LNCaP clone FGC (cell line): ENCODE measurements around the gene ASCL1.

Source experiments
- DNase-seq: peaks from one replicate; pipeline ENCODE4 v3.0.0-alpha.2; 2011; ENCODE audit warnings: low read depth
- H3K4me3 ChIP-seq: 2 replicates; pipeline ENCODE4 v1.5.1; 2011; ENCODE audit warnings: mild to moderate bottlenecking, low read depth, low read length, control low read depth
- TF ChIP-seq, protein P1 (sequence below): IDR thresholded peaks from 2 replicates; pipeline ENCODE4 v1.5.1; 2012; ENCODE audit warnings: mild to moderate bottlenecking; ENCODE audit not compliant: control insufficient read depth, insufficient read depth; ENCODE audit errors: extremely low read depth

ASCL1 gene

DNA sequence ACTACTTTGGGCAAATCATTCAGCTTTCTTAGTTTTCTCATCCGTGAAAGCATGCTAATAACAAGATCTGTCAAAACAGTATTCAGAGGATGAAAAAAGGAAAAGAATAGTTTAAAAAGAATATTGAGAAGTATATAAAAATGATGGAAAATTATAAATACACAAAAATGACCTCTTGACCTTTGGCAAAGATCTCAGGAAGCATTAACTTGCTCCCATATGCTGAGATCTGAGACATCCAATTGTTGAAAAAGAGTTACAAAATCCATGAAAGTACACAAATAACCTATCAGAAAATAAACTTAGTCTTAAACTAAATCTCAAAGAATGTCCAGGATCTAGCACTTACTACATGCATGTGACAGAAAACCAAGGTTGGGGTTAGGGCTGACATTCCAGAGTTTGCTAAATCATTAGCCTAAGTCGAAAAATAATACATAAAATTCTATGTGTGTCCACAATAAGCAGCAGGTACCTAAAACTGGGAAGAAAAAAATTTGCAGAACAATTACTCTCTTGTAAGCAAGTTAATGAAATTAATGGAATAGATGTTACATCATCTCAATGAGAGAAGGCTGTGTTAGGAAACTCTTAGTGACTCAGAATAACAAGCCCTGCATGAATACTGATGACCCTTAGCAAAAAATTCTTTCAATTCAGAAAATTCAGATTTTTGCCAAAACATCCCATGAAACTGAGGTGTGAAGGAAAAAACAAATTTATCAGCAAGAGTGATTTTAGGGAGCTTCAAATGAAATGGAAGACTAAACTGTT, 43.8 kb upstream of the ASCL1 start:
- TF ChIP-seq, protein P1, sequence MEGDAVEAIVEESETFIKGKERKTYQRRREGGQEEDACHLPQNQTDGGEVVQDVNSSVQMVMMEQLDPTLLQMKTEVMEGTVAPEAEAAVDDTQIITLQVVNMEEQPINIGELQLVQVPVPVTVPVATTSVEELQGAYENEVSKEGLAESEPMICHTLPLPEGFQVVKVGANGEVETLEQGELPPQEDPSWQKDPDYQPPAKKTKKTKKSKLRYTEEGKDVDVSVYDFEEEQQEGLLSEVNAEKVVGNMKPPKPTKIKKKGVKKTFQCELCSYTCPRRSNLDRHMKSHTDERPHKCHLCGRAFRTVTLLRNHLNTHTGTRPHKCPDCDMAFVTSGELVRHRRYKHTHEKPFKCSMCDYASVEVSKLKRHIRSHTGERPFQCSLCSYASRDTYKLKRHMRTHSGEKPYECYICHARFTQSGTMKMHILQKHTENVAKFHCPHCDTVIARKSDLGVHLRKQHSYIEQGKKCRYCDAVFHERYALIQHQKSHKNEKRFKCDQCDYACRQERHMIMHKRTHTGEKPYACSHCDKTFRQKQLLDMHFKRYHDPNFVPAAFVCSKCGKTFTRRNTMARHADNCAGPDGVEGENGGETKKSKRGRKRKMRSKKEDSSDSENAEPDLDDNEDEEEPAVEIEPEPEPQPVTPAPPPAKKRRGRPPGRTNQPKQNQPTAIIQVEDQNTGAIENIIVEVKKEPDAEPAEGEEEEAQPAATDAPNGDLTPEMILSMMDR, result no peak
- DNase-seq, result no peak

DNA sequence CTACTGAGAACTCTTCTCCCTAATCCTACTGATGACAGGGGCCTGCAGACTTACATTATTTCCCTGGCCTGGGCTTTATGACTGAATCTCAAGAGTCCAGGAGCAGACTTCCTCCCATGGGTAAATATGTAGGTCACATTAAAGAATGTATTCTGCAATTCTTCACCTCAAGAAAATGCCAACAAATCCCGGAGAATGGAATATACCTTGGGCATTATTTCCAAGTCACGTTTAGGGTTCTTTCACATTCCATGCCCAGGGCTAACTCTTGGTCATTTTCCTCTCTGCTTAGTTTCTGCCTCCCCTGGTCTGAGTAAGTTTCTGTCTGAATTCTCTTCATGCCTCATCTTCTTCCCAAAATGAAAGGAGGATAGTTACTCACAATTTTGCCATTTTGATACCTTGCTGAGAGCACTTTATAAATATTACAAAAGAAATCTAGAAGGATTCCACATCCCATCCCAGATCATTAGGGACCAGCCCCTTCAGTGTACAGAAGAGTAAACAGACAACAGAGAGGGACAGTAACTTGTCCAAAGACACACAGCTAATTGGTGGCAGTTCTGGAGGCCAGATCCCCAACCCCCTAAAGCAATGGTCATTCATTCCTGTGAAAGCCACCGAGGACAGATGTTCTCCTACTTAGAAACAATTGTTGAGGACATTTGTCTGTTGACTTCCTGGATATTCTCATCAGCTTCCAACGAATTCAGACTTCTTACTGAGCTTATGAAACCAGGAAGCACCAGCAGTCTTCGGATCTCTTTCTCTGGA, 41.0 kb upstream of the ASCL1 start:
- TF ChIP-seq, protein P1, result no peak
- no peak for DNase-seq
- H3K4me3 ChIP-seq, result no peak overlapping the region

More for the DNA sequence above, 43.8 kb upstream of the ASCL1 start:
- no peak overlapping the region for H3K4me3 ChIP-seq

DNA sequence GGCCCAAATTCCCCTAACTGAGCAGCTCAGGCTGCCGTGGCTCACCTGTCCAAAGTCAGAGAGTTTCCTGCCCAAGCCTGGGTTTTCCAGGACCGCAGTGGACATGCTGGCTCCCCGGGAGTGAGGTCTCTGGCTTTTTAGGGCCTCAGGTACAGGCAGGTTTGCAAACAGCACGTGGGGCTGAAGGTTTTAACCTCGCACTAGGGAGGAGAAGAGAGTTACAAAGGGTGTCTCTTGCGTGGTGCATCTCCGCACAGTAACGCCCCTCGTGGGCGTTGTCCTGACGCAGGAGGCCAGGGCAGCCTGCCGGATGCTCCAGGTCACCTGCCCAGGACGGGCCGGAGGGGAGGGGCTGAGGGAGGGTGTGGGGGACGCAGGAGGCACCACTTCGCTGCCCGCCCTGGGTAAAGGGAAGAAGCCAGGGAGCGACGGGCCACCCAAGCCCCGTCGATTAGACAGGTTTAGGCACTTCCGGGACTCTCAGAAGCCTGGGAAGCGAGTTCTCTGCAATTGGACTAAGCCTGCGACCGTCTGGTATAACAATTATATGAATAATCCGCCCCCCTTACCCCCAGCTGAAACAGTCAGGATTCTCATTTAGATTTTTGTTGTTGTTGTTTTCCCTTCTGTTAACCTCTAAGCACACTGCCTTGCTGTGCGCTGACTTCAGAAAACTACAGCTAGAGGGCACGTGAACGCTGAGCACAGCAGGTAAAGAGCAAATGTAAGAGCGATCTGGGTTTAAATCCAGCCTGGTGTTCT, 40.3 kb upstream of the ASCL1 start, which contains the start of gene PAH:
Gene PAH, minus strand, starts transcription at position 219 of the 762 bp plus-strand sequence. Its CDS starts 114 bp downstream, at position 105.
- TF ChIP-seq, protein P1, result no peak
- DNase-seq, result no peak
- no peak within 1 kb of the TSS for H3K4me3 ChIP-seq

DNA sequence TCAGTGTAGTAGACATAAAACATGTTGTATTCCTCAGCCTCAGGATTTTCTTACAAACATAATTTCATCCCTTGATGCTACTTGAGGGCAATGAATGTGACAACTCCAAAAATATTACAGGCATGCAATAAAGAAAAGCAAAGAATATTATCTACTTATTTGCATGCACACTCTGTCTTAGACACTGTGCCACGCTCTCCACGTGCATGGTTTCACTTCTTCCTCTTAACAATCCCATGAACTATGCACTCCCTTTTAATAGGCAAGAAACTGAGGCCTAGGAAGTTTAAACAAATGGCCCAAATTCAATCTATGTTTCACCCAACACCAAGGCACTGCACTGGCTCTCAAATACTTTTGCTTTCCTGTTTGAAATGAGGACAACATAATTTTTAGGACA, 38.6 kb upstream of the ASCL1 start:
- TF ChIP-seq, protein P1, result no peak
- DNase-seq, result no peak
- no peak overlapping the region for H3K4me3 ChIP-seq

DNA sequence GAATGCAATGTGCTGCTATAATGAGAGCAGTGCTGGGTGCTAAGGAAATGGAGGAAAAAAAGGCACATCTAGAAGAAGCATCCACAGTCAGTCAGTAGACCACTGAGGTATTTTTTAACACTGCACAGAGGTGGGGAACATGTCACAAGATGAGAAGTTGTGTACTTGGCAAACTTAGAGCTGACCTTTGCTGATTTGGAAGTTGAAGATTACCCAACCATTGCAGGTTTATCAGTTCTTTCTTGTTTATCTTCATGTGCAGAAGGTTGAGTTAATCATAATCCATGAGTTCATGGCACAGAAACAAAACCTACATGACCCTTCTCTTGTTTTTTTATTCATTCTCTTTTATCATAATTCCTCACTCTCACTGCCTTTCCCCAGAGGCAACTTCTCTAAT, 37.2 kb upstream of the ASCL1 start:
- peak; percentile 45 for DNase-seq
- H3K4me3 ChIP-seq, result no peak overlapping the region
- TF ChIP-seq, protein P1, result no peak

DNA sequence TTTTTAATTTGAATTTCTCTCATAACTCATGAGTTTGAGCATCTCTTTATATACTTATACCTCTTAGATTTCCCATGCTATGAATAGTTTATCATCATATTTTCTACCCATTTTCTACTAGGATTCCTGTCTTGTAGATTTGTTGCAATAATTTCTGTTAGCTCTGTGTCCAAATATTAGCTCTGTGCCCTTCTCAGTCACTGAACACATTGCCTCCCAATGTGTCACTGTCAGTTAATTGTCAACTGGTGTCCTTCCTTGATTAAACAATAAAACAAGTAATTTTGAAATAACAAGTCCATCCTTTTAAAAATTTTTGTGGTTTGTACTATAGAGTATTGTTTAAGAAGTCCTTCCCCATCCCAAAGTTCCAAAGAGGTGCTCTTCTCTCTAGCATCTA, 36.2 kb upstream of the ASCL1 start:
- no peak overlapping the region for H3K4me3 ChIP-seq
- DNase-seq, result no peak
- TF ChIP-seq, protein P1, result no peak
